Thyroid gland (tissue), 4 donors: ENCODE data around the gene ETS1. TPM values are rescaled to one million over a fixed set of nuclear protein-coding genes. Genes with fewer than 3 reads are reported as not detected.

ENCODE experiments used
- DNase-seq, 2 donors: peaks; one replicate each; pipeline ENCODE4 v3.0.0-alpha.2; 2019
- H3K27ac ChIP-seq, 3 donors: fragments of 200-600 bp; sonication (generic); 1 replicate in 2 of 3; 2 replicates in 1 of 3; pipeline ENCODE4 v1.5.1; 2016 to 2019; ENCODE audit warnings: mild to moderate bottlenecking in 1 of 3, moderate library complexity in 1 of 3
- H3K27me3 ChIP-seq: fragments of 200-600 bp; sonication (generic); one replicate; pipeline ENCODE4 v1.5.1; 2019
- H3K36me3 ChIP-seq, 2 donors: fragments of 200-600 bp; sonication (generic); one replicate each; pipeline ENCODE4 v1.5.1; 2016 to 2019
- H3K4me1 ChIP-seq, 2 donors: fragments of 200-600 bp; sonication (generic); one replicate each; pipeline ENCODE4 v1.5.1; 2017 to 2019
- H3K4me3 ChIP-seq, 3 donors: fragments of 200-600 bp; sonication (generic); replicated peaks in 1 of 3; 1 replicate in 2 of 3; 2 replicates in 1 of 3; pipeline ENCODE4 v1.5.1; 2016; ENCODE audit warnings: mild to moderate bottlenecking in 1 of 3
- H3K9me3 ChIP-seq: fragments of 200-600 bp; sonication (generic); one replicate; pipeline ENCODE4 v1.5.1; 2017
- POLR2A ChIP-seq, 2 donors: fragments of 450-650 bp; IDR thresholded peaks; one replicate each; pipeline ENCODE4 v1.6.1; 2017; ENCODE audit warnings: antibody characterized with exemption in 2 of 2, mild to moderate bottlenecking in 2 of 2, moderate library complexity in 1 of 2
- WGBS, 2 donors: methylation state at CpG; one replicate each; pipeline ENCODE4 v1.1.5; 2017; 5-methylcytosine and 5-hydroxymethylcytosine counted together
- intact Hi-C: fragments of 100-400 bp; cut with DNase I; formaldehyde crosslinking; loops from one replicate; pipeline ENCODE4 v1.15.1; 2023
- total RNA-seq, 4 donors: library from RNA; depleted of rRNA; stranded (reverse); fragments of >200 nt; gene quantifications; one replicate each; pipeline ENCODE4 v1.2.3, GENCODE V29; 2016
- TF ChIP-seq, protein P1 (sequence below), 6 experiments: fragments of 200-600 bp in 3 of 6; fragments of 450-650 bp in 3 of 6; sonication (generic) in 3 of 6; IDR thresholded peaks; one replicate each; pipeline ENCODE4 v1.5.1; 2016 to 2019; ENCODE audit warnings: antibody characterized with exemption in 6 of 6, mild to moderate bottlenecking in 2 of 6, inconsistent platforms in 1 of 6, moderate library complexity in 1 of 6

The ETS1 gene
- total RNA-seq, 4 donors from 2014 or later, result 38.4 to 79.4 (median 58.4) TPM

DNA sequence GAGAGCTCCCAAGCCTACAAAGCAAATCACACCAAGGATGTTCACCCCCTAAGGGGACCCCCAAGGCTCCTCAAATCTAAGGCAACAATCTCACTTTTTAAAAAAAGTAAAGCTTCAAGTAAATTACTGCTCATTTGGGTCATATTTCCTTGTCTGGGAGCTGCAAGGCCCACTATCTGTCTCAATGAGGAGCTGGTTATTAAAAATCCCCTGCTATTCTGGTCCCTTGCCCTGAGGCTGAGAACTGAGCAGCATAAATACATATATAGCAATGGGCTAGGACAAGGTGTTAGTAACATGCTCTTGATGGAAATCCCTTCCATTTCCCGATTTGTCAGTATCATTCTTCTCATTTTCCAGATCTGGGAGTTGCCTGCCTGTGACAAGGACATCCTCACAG, 119.2 kb downstream of the ETS1 start:
- WGBS, 2 donors, result 81 to 83% methylated on average over 1 of the region's 1 CpG
- Histone ChIP-seq H3K36me3 (no peaks in the 10 kb centered on the region), H3K4me3 (no peak overlapping the region), H3K27ac (peak overlapping the region in 2 of 3 donors; percentile 32 to 67), H3K4me1 (peaks cover 20 to 64% of the 10 kb centered on the region in 2 donors), H3K9me3 (no peaks in the 10 kb centered on the region), H3K27me3 (no peaks in the 10 kb centered on the region)
- intact Hi-C loops, result no loop called here
- no peak for DNase-seq
- TF ChIP-seq POLR2A (IDR thresholded peaks at IDR 0.05), result no peak
- TF ChIP-seq, protein P1, sequence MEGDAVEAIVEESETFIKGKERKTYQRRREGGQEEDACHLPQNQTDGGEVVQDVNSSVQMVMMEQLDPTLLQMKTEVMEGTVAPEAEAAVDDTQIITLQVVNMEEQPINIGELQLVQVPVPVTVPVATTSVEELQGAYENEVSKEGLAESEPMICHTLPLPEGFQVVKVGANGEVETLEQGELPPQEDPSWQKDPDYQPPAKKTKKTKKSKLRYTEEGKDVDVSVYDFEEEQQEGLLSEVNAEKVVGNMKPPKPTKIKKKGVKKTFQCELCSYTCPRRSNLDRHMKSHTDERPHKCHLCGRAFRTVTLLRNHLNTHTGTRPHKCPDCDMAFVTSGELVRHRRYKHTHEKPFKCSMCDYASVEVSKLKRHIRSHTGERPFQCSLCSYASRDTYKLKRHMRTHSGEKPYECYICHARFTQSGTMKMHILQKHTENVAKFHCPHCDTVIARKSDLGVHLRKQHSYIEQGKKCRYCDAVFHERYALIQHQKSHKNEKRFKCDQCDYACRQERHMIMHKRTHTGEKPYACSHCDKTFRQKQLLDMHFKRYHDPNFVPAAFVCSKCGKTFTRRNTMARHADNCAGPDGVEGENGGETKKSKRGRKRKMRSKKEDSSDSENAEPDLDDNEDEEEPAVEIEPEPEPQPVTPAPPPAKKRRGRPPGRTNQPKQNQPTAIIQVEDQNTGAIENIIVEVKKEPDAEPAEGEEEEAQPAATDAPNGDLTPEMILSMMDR (IDR thresholded peaks at IDR 0.05), result no peak

DNA sequence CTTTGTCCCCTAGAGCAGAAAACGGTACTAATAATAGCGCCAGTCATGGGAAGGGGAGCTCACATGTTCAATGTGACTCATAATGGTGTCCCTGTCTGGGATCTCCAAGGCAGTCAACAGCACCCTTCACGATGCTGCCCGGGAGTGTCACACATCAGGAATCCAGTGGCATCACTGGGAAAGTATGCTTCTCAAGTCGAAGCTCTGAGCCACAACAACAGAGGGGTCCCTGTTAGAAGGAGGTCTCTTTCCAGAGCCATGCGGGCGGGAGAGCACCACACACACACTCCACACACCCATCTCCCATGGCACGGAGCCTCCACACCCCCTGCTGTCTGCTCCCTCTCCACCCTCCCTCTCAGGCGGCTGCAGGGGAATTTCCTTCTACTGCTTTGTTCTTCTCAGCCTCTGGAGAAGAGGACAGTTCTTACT, 119.7 kb downstream of the ETS1 start:
- no peaks in the 10 kb centered on the region for H3K36me3 ChIP-seq
- intact Hi-C loops, result no loop called here
- 63 to 69% methylated on average over 9 of the region's 9 CpGs for WGBS, 2 donors

DNA sequence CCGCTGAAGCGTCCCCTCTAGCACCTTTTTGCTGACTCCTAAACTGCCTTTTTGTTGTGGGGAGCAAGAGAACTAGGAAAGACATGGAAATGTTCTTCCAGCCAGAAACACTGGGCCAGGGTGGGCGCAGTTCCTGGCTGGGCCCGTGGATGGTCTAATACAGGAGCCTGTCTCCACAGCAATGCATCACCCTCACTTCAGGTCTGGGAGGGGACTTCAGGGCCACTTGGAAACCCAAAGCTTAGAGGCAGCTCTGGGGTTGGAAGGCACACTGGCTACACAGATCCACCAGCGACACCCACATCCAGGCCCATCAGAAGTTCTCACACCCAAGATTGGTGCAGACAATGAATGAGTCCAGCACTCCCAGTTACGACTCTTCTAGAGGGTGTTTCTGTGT, 120.3 kb downstream of the ETS1 start:
- Histone ChIP-seq H3K36me3 (peaks cover 3 to 4% of the 10 kb centered on the region in 2 donors), H3K9me3 (no peaks in the 10 kb centered on the region), H3K27me3 (no peaks in the 10 kb centered on the region), H3K4me1 (peaks cover 13 to 55% of the 10 kb centered on the region in 2 donors), H3K4me3 (no peak overlapping the region), H3K27ac (peak overlapping the region in 2 of 3 donors; percentile 32 to 67)
- TF ChIP-seq, protein P1 (IDR thresholded peaks at IDR 0.05), result no peak
- TF ChIP-seq POLR2A (IDR thresholded peaks at IDR 0.05), result no peak
- intact Hi-C loops, result no loop called here
- no peak for DNase-seq
- 91 to 99% methylated on average over 6 of the region's 6 CpGs for WGBS, 2 donors

More for the DNA sequence above, 119.7 kb downstream of the ETS1 start:
- H3K27me3 ChIP-seq, result no peaks in the 10 kb centered on the region
- H3K4me3 ChIP-seq, result no peak overlapping the region
- no peaks in the 10 kb centered on the region for H3K9me3 ChIP-seq
- TF ChIP-seq POLR2A (IDR thresholded peaks at IDR 0.05), result no peak
- TF ChIP-seq, protein P1 (IDR thresholded peaks at IDR 0.05), result no peak
- peaks cover 19 to 61% of the 10 kb centered on the region in 2 donors for H3K4me1 ChIP-seq
- peak overlapping the region in 2 of 3 donors; percentile 32 to 67 for H3K27ac ChIP-seq
- no peak for DNase-seq

DNA sequence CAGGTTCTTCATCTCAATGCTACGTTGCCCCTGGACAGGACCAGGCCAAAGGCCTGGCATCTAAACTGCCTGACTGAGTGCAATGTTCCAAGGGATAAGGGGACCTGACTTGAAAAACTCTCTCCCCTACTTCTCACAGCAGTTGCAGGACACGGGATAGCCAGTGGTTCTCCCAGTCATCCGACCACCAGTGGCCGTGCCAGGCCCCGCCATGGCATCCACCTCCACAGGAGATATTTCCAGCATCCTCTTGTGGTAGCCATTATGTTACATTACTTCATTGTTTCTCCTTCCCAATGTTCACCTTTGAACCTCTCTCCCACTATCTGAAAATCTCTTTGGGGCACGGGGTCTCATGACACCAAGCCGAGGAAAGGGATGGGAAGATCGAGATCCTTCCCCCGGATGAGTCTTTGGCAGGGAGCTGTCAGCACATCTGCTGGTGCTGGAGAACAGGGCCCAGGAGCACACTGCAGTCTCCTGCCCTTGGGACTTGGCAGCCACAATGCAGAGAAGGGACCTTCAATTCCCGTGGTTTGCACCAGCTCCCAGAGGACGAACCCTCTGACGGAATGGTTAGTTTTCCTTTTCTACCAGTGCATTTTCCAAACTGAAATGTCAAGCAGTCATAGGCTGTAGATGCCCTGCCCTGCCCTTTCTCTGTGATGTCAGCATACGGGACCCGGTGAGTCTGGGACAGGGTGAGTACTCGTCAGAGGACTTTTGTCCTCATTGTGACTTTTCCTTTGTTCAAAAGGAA, 121.2 kb downstream of the ETS1 start:
- Histone ChIP-seq H3K4me3 (no peak overlapping the region), H3K27ac (peak overlapping the region in 2 of 3 donors; percentile 62 to 67), H3K9me3 (no peaks in the 10 kb centered on the region), H3K4me1 (peaks cover 4 to 46% of the 10 kb centered on the region in 2 donors), H3K27me3 (no peaks in the 10 kb centered on the region), H3K36me3 (peaks cover 8 to 9% of the 10 kb centered on the region in 2 donors)
- WGBS, 2 donors, result 83 to 89% methylated on average over 15 of the region's 15 CpGs
- no peak for DNase-seq
- intact Hi-C loops, result no loop called here
- TF ChIP-seq, protein P1 (IDR thresholded peaks at IDR 0.05), result no peak
- TF ChIP-seq POLR2A (IDR thresholded peaks at IDR 0.05), result no peak

DNA sequence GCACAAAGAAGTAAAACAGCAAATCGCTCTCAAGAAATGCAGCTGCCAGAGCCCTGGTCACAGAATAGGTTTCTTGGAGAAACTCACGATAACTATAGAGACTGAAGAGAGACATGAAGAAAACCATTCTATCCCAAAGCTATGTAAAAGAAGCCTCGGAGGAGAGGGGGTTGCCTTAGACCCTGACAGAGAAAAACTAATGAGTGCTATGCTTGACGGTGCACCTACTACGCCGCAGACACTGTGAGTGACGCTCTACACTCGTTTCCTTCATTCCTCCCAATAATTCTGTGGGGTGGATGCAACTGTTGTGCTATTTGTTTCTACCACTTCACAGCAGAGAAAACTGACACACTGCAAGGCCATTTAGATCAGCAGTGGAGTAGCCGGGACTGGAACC, 121.8 kb downstream of the ETS1 start:
- no peak overlapping the region for H3K4me3 ChIP-seq
- intact Hi-C loops, result no loop called here
- H3K4me1 ChIP-seq, result peaks cover 0 to 42% of the 10 kb centered on the region in 2 donors
- DNase-seq, result no peak
- peaks cover 9 to 14% of the 10 kb centered on the region in 2 donors for H3K36me3 ChIP-seq
- H3K27me3 ChIP-seq, result no peaks in the 10 kb centered on the region
- 87 to 94% methylated on average over 9 of the region's 9 CpGs for WGBS, 2 donors
- H3K27ac ChIP-seq, result peak overlapping the region in 2 of 3 donors; percentile 11 to 62
- no peaks in the 10 kb centered on the region for H3K9me3 ChIP-seq
- no peak for TF ChIP-seq POLR2A (IDR thresholded peaks at IDR 0.05)
- TF ChIP-seq, protein P1 (IDR thresholded peaks at IDR 0.05), result no peak
